Spleen (tissue), 7 donors: ENCODE measurements around the gene MN1.

Source experiments
- CTCF ChIP-seq, 11 experiments: fragments of 200-600 bp in 7 of 11; fragments of 450-650 bp in 4 of 11; sonication (generic) in 4 of 11; IDR thresholded peaks in 8 of 11; conservative IDR thresholded peaks in 3 of 11; 1 replicate in 7 of 11; 2 replicates in 4 of 11; pipeline versions ENCODE4 v1.4.0 to v1.8.0; 2016 to 2021; ENCODE audit warnings: antibody characterized with exemption in 11 of 11, inconsistent platforms in 4 of 11, mild to moderate bottlenecking in 1 of 11
- POLR2A ChIP-seq, 3 donors: fragments of 450-650 bp; IDR thresholded peaks; one replicate each; pipeline ENCODE4 v1.5.1; 2017; ENCODE audit warnings: antibody characterized with exemption in 3 of 3, mild to moderate bottlenecking in 1 of 3
- POLR2AphosphoS5 ChIP-seq, 3 donors: sonication (generic); formaldehyde crosslinking; IDR thresholded peaks; one replicate each; pipeline ENCODE4 v1.5.1; 2017; ENCODE audit warnings: antibody characterized with exemption in 3 of 3
- donor health status: DM: no; HTN: no; CAD: no; lungs with moderate emphysema.
- donor health status: DM: no; HTN: no; CAD: no.
- donor health status: DM: no; HTN: no; CAD: no.

DNA sequence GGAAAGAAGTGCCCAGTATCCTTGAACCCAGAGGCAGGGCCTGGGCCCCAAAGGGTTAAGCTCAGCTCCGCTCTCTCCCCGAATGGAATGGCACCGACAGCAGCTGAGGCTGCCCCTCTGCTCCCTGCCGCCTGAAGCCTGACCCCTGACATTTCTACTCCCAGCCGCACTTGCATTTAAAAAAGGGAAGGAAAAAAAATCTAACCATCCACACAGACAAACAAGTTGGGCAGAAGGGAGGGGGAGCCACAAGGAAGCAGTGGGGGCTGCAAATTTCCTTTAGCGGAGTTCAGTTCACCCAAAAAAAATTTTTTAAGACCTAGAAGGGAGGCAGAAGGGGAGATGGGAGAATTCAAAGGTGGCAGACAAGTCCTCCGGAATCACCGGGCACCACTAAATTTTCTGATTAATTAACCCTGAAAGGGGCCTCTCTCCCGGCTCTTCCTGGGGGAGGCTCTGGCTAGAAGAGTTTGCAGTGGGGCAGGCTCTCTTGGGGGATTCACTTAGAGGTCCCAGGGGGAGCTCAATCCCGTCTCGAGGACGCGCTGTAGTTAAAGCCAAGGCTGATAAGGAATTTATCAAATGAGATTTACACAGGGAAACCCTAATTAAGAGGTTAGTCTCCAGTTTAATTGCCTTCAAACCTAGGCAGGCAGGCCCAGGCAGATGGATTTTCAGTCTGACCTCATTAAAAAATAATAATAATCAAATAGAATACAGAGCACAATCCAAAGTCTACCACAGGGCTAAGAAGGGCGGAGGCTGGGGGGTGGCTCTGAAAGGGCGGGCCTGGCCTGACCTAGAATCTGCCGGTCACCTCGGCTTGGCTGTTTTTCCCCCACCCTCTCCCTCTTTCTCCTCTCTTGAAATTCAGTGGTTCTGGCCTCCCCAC is 25.6 kb downstream of the MN1 start:
- TF ChIP-seq POLR2AphosphoS5 (IDR thresholded peaks at IDR 0.05) (no peak), CTCF (IDR thresholded peaks at IDR 0.05 in 8 of 11, conservative IDR thresholded peaks at IDR 0.05 in 3 of 11) (no peak), POLR2A (IDR thresholded peaks at IDR 0.05) (no peak)
